Stimulated activated naive CD8-positive, alpha-beta T cell treated with anti-CD3 and anti-CD28 coated beads, Interleukin-15, amount 100 ng/mL, for 72 hours (primary cell): Measurements from ENCODE around the gene RPS24.

Experiments used
- ATAC-seq: fragments of 150-1000 bp; cut with Tn5 transposase; 2 replicates; pipeline ENCODE4 v1.10.0; 2021; ENCODE audit warnings: mild to moderate bottlenecking, moderate library complexity
- DNase-seq, 2 donors: peaks; one replicate each; pipeline ENCODE4 v3.0.0; 2021 to 2022
- H3K27ac Mint-ChIP-seq, 2 donors: one replicate each; pipeline ENCODE4 v1.8.0; 2022; ENCODE audit warnings: mild to moderate bottlenecking in 2 of 2, mixed read lengths in 2 of 2, moderate library complexity in 2 of 2
- H3K27me3 Mint-ChIP-seq: one replicate; pipeline ENCODE4 v1.8.0; 2022; ENCODE audit warnings: mixed read lengths
- H3K4me1 Mint-ChIP-seq: one replicate; pipeline ENCODE4 v1.8.0; 2022; ENCODE audit warnings: mild to moderate bottlenecking, mixed read lengths
- H3K4me3 Mint-ChIP-seq, 2 donors: one replicate each; pipeline ENCODE4 v1.8.0; 2022; ENCODE audit warnings: mild to moderate bottlenecking in 2 of 2, mixed read lengths in 2 of 2, moderate library complexity in 1 of 2
- H3K9me3 Mint-ChIP-seq, 2 donors: one replicate each; pipeline ENCODE4 v1.8.0; 2022; ENCODE audit warnings: mixed read lengths in 2 of 2

Gene RPS24

GRCh38 chr10:78039743-78040142 lies 6.1 kb downstream of the RPS24 start:
- Mint-ChIP-seq H3K4me1 (peaks cover 82% of the 10 kb centered on the region), H3K9me3 (no peaks in the 10 kb centered on the region), H3K27me3 (no peaks in the 10 kb centered on the region), H3K27ac (peak overlapping the region in 1 of 2 donors; percentile 27), H3K4me3 (peak overlapping the region in 1 of 2 donors; percentile 14)
- ATAC-seq (no peak), DNase-seq (no peak)

DNA sequence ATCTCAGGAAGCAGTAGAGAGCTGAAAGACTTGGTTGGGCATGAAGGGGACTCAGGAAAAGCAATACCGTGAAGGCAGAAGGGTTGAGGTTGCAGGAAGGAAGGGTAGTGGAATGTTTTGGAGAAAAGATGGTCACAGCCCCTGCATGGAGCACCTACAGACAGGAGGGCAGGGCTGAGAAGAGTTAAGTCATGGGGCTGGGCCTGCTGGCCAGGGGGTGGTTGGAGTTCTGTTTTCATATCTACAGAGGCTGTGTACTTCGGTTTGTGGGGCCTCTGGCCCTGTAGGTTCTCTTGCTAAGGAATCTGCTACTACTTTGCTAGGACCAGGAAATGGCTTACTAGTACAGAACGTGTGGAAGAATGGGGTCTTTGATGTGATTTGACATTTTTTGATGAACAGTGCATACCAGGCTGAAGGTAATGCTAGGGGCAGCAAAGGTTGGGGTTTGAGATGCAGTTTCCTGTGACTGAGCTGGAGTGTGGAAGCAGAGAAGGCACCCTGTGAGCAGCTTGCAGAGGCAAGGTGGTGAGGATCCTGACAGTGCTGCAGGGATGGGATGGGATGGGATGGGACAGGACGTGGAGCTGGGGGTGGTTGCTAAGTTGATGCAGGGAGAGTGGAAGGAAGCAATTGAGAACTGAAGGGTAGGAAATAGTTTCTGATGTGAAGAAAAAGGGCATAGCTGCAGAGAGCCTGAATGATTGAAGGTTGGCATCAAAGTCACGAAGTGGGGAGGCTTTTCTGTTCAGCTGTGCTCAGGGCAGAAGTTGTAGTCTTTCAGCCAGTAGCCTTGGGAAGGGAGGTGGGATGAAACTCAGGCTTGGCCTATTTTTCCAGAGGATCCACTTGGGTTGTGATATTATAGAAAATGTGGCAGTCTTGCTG lies 7.8 kb downstream of the RPS24 start:
- H3K27ac Mint-ChIP-seq = peak overlapping the region; percentile 90 to 91
- H3K27me3 Mint-ChIP-seq = no peaks in the 10 kb centered on the region
- no peaks in the 10 kb centered on the region for H3K9me3 Mint-ChIP-seq
- DNase-seq (no peak), ATAC-seq (peak; percentile 17)
- H3K4me1 Mint-ChIP-seq = peaks cover 73% of the 10 kb centered on the region
- no peak overlapping the region for H3K4me3 Mint-ChIP-seq

- DNase-seq (no peak), ATAC-seq (no peak)
- H3K27ac Mint-ChIP-seq = peak overlapping the region; percentile 70 to 90
- no peaks in the 10 kb centered on the region for H3K27me3 Mint-ChIP-seq
- H3K4me3 Mint-ChIP-seq = no peak overlapping the region
- H3K4me1 Mint-ChIP-seq = peaks cover 68% of the 10 kb centered on the region
- H3K9me3 Mint-ChIP-seq = no peaks in the 10 kb centered on the region
Observed at GRCh38 chr10:78042058-78042751, 8.5 kb downstream of the RPS24 start.

GRCh38 chr10:78042752-78043104 lies 9.1 kb downstream of the RPS24 start:
- H3K27ac Mint-ChIP-seq = no peak overlapping the region
- no peak overlapping the region for H3K4me3 Mint-ChIP-seq
- H3K4me1 Mint-ChIP-seq = peaks cover 69% of the 10 kb centered on the region
- H3K9me3 Mint-ChIP-seq = no peaks in the 10 kb centered on the region
- no peaks in the 10 kb centered on the region for H3K27me3 Mint-ChIP-seq
- DNase-seq (no peak), ATAC-seq (no peak)

DNA sequence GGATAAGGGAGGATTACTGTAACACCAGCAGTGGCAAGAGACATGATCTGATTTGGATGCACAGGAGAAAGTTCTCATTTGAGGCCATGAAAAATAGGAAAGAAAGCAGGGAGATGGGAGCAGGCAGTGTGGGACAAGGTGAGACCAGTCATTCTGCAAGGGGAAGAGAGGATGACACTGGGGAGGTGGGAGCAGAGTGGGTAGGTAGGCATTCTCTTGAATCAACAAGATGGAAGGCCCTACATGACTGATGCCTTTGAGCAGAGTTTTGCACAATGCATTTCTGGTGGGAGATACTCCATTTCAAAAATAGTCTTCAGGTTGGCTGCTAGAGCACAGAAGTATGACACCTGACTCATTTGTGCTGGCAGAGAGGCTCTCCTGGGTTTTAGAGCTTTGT lies 10.5 kb downstream of the RPS24 start:
- ATAC-seq = no peak
- no peak overlapping the region for H3K4me3 Mint-ChIP-seq
- H3K9me3 Mint-ChIP-seq = no peaks in the 10 kb centered on the region
- no peaks in the 10 kb centered on the region for H3K27me3 Mint-ChIP-seq
- DNase-seq = no peak
- peak overlapping the region; percentile 6 to 9 for H3K27ac Mint-ChIP-seq
- H3K4me1 Mint-ChIP-seq = peaks cover 62% of the 10 kb centered on the region

DNA sequence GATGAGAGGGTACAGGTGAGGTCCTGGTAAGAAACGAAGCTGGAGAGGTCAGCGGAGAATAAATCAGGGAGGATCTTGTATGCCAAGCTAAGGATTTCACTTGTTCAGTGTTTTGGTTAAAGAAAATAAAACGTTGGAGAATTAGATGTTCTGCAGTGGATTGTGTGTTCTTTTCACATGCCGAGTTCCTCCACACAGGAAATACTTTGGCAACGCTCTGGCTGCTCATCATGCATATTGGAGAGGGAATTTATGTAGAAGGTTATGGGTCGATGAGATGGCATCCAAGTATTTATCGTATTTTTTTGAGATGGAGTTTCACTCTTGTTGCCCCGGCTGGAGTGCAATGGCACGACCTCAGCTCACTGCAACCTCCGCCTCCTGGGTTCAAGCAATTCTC lies 11.0 kb downstream of the RPS24 start:
- ATAC-seq = no peak

DNA sequence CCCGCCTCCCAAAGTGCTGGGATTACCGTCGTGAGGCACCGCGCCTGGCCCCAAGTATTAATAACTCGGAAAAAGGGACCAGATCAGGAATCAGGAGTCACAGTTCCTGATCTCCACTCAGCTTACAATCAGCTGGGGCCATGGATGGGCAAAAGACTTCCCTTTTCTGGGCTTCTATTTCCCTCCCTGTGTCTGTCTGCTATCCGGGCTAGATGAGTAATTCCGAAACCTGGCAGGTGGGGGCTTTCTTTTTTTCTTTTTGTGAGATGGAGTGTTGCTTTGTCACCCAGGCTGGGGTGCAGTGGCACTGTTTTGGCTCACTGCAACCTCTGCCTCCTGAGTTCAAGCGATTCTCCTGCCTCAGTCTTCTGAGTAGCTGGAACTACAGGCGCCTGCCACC lies 11.6 kb downstream of the RPS24 start:
- Mint-ChIP-seq H3K27ac (no peak overlapping the region), H3K4me1 (peaks cover 53% of the 10 kb centered on the region), H3K9me3 (no peaks in the 10 kb centered on the region), H3K4me3 (no peak overlapping the region), H3K27me3 (no peaks in the 10 kb centered on the region)
- ATAC-seq (peak; percentile 21), DNase-seq (no peak)

More for the DNA sequence above, 11.0 kb downstream of the RPS24 start:
- Mint-ChIP-seq H3K9me3 (no peaks in the 10 kb centered on the region), H3K4me1 (peaks cover 57% of the 10 kb centered on the region), H3K27ac (no peak overlapping the region), H3K4me3 (no peak overlapping the region), H3K27me3 (no peaks in the 10 kb centered on the region)
- DNase-seq = no peak

DNA sequence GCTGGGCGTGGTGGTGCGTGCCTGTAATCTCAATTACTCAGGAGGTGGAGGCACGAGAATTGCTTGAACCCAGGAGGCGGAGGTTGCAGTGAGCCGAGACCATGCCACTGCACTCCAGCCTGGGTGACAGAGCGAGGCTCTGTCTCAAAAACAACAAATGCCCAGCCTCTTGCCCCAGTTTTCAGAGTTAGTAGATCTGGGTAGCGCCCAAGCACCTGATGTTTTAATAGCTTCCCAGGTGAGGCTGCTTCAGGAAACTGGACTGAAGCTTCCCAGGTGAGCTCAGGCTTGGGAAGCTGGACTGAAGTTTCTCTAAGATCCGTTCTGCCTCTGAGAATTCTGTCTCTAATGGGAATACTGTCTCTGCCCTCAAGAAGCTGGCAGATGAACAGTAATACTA lies 12.2 kb downstream of the RPS24 start:
- DNase-seq (no peak), ATAC-seq (no peak)
- Mint-ChIP-seq H3K9me3 (no peaks in the 10 kb centered on the region), H3K4me1 (peaks cover 48% of the 10 kb centered on the region), H3K27ac (no peak overlapping the region), H3K4me3 (no peak overlapping the region), H3K27me3 (no peaks in the 10 kb centered on the region)

DNA sequence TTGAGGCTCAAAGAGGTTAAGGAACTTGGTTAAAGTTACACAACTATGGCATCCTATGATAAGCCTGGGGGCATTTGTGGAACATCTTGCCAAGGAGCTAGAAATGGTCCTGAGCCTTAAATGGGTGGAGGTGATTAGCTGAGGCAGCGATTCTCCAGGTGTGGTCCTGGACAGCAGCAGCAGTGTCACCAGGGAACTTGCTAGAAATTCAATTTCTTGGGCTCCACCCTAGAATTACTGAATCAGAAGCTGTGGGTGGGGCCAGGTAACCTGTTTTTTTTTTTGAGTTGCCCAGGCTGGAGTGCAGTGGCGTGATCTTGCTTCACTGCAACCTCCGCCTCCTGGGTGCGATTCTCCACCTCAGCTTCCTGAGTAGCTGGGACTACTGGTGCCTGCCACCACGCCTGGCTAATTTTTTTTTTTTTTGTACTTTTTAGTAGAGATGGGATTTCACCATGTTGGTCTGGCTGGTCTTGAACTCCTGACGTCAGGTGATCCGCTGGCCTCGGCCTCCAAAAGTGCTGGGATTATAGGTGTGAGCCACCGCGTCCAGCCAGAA lies 13.1 kb downstream of the RPS24 start:
- H3K4me3 Mint-ChIP-seq = no peak overlapping the region
- H3K4me1 Mint-ChIP-seq = peaks cover 38% of the 10 kb centered on the region
- ATAC-seq (no peak), DNase-seq (no peak)
- H3K9me3 Mint-ChIP-seq = no peaks in the 10 kb centered on the region
- H3K27ac Mint-ChIP-seq = no peak overlapping the region
- H3K27me3 Mint-ChIP-seq = no peaks in the 10 kb centered on the region

DNA sequence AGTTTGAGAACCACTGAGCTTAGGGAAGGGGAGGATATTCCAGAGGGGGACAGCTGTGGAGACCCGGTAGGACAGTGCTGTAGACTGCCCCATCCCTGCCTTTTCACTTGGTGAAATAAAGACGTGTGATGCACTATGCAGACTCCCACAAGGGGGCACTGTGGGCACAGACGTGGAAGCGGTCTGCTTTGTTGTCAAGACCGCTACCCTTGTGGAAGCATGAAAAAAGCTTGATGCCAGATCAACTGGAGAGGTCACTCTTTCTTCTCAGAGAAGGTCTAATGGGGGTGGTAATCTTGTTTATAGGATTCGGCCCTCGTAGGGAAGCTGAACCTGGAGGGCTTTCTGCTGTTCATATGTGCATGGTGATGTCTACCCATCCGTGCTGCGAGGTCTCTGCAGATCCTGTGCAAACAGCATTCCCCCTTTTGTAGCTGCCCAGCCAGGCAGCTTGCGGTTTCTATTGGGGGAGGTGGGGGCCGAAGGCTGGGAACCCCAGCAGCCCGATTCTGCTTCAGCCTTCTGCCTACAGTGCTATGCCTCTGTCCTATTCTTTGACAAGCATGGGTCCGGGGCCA lies 13.7 kb downstream of the RPS24 start:
- peaks cover 34% of the 10 kb centered on the region for H3K4me1 Mint-ChIP-seq
- H3K9me3 Mint-ChIP-seq = no peaks in the 10 kb centered on the region
- DNase-seq (peak; percentile 73 to 76), ATAC-seq (peak; percentile 81)
- no peak overlapping the region for H3K27ac Mint-ChIP-seq
- H3K4me3 Mint-ChIP-seq = no peak overlapping the region
- H3K27me3 Mint-ChIP-seq = no peaks in the 10 kb centered on the region

DNA sequence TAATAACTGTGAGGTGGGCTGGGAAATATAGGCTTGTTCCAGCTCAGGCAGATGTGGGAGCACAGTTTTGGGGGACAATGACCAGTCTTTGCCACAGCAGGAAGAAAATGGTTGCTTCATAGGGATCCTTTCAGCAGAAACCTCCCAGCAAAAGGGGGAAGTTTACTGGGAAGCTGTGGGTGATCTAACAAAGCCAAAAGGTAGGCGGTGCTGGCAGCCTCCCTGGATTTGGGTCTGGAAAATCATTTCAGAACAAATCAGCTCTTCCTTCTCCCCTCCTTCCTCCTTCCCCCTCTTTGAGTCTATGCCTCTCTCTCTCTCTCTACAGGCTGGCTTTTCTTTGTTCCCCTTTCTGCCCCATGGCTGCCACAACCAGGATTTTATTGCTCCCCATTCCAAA lies 16.2 kb downstream of the RPS24 start:
- DNase-seq (no peak), ATAC-seq (no peak)
- Mint-ChIP-seq H3K4me1 (peaks cover 16% of the 10 kb centered on the region), H3K9me3 (no peaks in the 10 kb centered on the region), H3K27ac (peak overlapping the region in 1 of 2 donors; percentile 20), H3K27me3 (no peaks in the 10 kb centered on the region), H3K4me3 (no peak overlapping the region)

- H3K27ac Mint-ChIP-seq = no peak overlapping the region
- DNase-seq = no peak
- peaks cover 7% of the 10 kb centered on the region for H3K4me1 Mint-ChIP-seq
- no peaks in the 10 kb centered on the region for H3K9me3 Mint-ChIP-seq
- no peaks in the 10 kb centered on the region for H3K27me3 Mint-ChIP-seq
- no peak overlapping the region for H3K4me3 Mint-ChIP-seq
- no peak for ATAC-seq
Observed at GRCh38 chr10:78053211-78053868, 19.7 kb downstream of the RPS24 start.

GRCh38 chr10:78058562-78058961 lies 24.9 kb downstream of the RPS24 start:
- H3K4me3 Mint-ChIP-seq = no peak overlapping the region
- no peaks in the 10 kb centered on the region for H3K9me3 Mint-ChIP-seq
- DNase-seq = no peak
- no peak overlapping the region for H3K27ac Mint-ChIP-seq
- no peaks in the 10 kb centered on the region for H3K27me3 Mint-ChIP-seq
- peaks cover 34% of the 10 kb centered on the region for H3K4me1 Mint-ChIP-seq
- no peak for ATAC-seq

DNA sequence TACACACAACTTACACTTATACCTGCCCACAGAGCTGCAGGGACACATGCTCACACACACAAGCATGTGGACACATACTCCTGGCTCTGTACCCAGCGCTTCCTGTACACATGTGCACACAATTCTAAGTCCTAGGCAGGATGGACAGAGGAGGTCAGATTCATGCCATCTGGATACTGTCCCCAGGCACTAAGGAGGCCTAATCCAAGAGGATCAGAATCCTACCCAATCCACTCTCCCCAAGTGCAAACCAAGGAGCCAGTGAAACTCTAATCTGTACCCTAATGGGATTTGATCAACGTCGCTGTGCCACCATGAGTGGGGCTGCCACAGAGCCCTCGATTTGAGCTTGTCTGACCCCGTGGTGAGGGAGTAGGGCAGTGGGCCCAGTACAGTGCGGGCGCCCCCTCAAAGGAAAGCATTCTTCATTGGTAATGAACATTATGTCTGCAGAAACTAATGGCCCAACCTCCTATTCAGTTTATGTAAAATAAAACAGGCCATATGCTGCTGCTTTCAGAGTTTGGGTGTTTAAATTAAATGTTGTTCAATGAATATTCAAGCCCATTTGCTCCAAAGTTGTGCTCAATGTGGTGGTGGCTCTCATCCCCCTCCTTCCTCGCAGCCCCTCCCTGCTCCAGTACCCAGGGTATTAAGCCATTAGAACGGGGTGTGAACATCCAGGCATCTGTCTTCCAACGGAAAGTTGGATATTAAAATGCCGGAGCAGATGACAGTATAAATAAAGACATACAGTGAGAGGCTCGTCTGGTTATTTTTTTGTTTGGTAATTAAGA lies 26.4 kb downstream of the RPS24 start:
- Mint-ChIP-seq H3K4me3 (no peak overlapping the region), H3K4me1 (peaks cover 37% of the 10 kb centered on the region), H3K27ac (no peak overlapping the region), H3K27me3 (no peaks in the 10 kb centered on the region), H3K9me3 (no peaks in the 10 kb centered on the region)
- ATAC-seq = no peak
- DNase-seq = no peak

- peak in 1 of 2 donors; percentile 26 for DNase-seq
- Mint-ChIP-seq H3K4me1 (peaks cover 52% of the 10 kb centered on the region), H3K27me3 (no peaks in the 10 kb centered on the region), H3K27ac (peak overlapping the region in 1 of 2 donors; percentile 78), H3K4me3 (peak overlapping the region; percentile 23 to 54), H3K9me3 (no peaks in the 10 kb centered on the region)
- peak; percentile 84 for ATAC-seq
Observed at GRCh38 chr10:78062296-78062695, 28.6 kb downstream of the RPS24 start.
